HG02763 (cell line): Measurements from ENCODE around the gene DLG5.

Source experiments
- ATAC-seq: cut with Tn5 transposase; IDR thresholded peaks from one replicate; pipeline ENCODE4 v1.9.1; 2021; ENCODE audit warnings: mild to moderate bottlenecking, moderate library complexity; ENCODE audit not compliant: unreplicated experiment

DLG5 gene

GRCh38 chr10:77955136-77955535 is 28.6 kb upstream of the DLG5 start:
- ATAC-seq: no peak

- no peak for ATAC-seq
These were observed 22.6 kb upstream of the DLG5 start for GRCh38 chr10:77949167-77949566.

GRCh38 chr10:77946084-77946483 is 19.5 kb upstream of the DLG5 start:
- no peak for ATAC-seq

- no peak for ATAC-seq
These were observed 18.0 kb upstream of the DLG5 start for GRCh38 chr10:77944519-77944918.

GRCh38 chr10:77943121-77943901 is 16.8 kb upstream of the DLG5 start:
- no peak for ATAC-seq

DNA sequence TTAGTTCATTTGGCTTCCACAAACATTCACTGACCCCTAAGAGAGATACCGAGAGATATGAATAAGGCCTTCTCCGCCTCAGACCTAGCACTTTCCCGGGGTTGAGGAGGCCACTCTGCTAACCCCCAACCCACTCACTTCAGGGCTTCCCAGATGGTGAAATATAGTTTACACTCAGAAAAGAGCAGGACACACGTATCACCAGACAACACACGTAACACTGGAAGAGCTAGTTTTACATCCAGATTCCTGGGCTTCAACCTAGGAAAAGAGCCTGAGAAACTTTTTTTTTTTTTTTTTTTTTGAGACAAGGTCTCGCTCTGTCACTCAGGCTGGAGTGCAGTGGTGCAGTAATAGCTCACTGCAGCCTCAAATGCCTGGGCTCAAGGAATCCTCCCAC is 15.2 kb upstream of the DLG5 start:
- no peak for ATAC-seq

- no peak for ATAC-seq
These were observed 14.1 kb upstream of the DLG5 start for GRCh38 chr10:77940627-77941026.

DNA sequence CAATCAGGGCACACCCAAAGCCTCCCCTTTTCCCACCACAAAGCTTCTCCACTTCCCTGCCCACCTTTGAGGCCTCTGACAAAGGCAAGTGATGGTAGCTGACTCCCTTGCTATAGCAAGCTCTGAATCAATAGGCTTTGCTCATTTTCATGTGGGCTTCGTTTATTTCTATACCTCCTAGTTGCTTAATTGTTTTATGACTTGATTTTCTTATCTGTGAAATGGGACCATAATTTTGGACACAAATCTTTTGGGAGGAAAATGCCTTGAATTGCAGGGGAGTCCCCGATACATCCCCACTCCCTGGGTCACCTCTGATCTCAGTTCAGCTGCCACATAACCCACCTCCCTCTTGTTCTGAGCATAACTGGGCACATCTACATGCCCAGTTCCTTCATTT is 13.7 kb upstream of the DLG5 start:
- no peak for ATAC-seq

- ATAC-seq: no peak
These were observed 13.0 kb upstream of the DLG5 start for GRCh38 chr10:77939561-77940001.

GRCh38 chr10:77936697-77937567 is 10.4 kb upstream of the DLG5 start:
- no peak for ATAC-seq

DNA sequence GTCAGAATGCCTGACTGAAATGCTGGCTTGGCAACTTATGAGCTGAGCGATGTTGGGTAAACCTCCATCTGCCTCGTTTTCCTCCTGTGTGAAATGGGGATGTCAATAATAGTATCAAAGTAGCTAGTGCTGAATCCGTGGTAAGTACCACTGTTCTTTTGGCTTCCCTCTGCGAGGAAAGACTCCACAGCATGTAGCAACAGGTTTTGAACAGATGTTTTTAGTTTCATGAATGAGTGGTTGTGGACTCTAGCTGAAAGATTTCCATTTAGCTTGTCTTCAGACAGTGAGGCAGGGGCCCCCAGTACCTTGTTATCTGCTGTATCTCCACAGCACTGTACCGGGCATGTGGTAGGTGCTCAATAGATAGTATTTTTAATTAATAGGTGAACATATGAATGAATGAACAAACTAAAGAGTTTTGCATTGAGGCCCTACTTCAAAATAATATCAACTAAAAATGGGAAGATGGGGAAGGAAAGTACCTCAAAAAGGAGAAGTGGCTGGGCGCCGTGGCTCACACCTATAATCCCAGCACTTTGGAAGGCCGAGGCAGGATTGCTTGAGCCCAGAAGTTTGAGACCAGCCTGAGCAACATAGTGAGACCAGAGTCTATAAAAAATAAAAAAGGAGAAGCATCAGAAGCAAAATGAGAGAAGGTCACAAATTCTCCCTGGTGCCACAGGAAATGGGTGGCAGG is 5.6 kb upstream of the DLG5 start:
- ATAC-seq: no peak

DNA sequence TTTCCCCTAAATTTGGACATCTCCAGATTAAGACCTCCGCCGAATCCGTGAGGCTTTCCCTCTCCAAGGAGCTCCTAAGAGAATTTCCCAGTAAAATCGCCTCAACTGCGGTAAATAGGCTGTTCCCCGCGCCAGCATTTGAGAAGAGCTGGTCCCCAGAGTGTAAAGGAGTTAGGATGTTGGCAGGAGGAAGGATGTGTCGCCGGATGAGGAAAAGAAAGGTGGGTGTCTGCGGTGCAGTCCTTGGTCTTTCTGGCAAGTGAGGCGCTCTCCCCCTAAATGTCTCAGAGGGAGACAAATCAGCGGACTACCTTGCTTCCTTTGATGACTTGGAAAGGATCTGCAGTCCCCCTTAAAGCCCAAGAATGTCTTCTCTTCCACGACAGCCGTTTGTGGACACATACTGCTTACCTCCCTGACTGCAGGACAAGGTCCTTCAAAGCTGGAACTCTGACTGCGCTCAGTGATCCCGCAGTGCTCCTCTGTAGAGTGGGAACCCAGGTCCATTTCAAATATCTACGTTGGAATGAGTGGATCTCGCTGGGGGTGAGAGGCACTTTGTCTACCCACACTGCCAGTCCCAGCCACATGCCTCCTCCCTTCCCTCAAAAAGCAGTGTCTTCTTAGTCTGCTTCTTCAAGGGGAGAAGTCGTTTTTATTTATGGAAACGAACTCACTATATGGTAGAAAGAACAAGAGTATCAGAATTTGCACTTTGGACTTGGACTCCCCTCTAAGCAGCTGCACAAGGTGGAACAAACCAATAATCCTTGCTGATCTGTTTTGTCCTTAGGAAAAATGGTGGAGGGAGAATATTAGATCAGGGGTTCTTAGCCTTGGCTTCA is 1.1 kb upstream of the DLG5 start:
- no peak for ATAC-seq

DNA sequence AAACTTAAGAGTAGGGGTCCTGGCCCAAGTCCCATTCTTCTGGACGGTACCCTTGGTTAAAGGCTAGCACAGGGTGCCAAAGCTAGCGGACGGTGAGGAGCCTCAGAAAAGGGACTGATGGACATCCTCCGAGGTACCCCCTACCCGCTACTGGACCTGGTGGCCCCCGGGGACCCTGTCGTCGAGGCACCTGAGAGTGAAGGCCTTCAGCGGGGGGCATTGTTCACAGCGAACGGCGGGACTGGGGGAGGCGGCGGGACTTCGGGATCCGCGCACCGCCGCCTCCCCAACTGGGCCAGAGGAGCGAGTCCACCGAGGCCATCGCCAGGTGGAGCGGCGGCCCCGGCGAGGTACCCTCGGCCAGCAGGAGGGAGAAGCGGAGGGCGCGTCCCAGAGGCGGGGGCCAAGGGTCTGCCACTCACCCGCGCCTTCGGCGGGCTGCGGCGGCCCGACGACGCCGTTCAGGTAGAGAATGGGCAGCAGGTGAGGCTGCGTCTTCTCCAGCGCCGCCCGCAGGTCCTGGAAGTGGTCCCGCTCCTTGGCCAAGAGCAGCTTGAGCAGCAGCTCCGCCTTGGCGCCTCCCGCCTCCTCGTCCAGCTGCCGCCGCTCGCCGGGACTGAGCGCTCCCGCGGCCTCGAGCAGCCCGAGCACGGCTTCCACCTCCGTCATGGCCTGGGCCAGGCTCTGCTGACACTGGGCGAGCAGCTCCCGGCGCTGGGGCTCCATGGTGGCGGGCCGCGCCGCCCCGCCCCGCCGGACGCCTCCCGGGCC is 575 bp downstream of the DLG5 start:
- no peak for ATAC-seq

DNA sequence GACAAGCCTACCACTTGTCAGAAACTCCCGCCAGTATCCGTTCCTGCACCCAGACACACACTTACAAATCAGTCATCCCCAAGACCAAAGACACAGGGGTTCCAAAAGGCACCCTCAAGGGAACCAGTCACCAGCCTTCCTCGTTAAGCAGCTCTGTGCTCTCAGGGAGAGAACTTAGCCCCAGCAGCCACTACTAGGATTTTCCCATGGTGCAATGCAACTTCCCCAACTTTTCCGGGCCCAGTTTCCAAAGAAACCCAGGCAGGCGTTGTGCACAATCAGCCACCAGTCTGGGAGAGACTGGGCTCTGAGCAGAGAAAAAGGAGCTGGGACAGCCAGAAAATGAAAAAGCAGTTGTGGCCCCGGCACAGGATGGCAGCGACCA is 1.2 kb downstream of the DLG5 start:
- ATAC-seq: no peak

DNA sequence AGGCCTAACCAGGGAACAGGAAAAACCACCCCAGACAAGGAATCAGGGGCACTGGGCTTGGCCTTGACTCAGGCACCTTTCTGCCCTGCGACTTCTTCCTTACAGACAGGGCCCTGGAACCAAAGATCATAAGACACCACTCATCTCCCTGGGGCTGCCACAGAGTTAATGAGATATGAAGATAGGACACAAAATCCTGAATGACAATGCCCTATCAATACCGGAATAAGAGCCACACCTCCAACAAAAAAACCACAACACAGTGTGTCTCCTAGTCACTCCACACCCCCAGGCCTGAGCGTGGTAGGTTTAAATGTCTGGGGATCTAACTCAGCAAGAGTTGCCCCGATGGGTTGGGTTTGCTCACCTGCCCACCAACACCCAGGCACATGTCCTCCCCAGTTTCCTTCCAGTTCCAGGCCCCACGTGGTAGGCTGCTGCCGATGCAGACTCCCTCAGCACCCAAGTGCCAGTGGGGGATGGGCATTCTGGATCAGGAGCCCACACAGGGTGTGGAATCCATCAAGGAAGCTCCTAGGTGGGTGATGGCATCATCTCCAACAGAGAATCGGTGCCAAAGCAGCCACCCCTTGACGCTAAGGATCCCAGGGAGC is 3.9 kb downstream of the DLG5 start:
- no peak for ATAC-seq

DNA sequence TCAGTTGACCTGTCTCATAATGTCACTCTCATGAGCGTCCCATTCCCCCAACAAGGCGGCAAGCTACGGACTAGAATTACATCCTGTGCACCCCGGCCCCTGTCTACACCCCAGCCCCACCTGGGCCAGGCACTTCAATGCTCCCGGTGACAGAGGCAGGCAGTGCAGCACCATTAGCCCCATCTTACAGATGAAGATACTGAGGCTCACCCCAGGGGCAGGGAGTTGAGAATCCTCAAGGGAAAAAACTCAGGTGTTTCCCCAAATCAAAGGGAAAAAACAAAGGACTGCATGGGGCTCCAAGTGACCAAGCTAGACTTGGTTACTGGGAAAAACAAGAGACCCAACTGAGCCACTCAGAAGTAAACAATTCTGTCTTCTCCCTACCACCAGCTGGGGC is 4.5 kb downstream of the DLG5 start:
- no peak for ATAC-seq

DNA sequence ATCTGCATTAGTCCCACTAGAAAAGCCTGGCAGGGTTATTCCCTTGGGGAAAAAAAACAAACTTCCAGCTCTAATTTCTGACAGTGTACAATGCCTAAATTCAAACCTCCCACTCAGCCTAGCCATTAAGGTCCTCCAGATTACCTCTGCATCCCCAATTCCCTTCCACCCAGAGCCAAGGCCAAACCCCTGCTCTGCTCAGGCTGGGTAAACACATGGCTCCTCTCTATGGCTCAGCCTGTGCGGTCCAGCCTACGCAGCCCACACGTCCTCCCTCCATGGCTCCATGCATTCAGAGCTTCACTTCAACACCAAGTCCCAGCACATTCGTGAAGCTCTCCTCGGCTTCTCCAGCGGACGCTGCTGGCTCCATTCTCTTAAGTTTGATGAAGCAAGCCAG is 5.2 kb downstream of the DLG5 start:
- ATAC-seq: no peak

DNA sequence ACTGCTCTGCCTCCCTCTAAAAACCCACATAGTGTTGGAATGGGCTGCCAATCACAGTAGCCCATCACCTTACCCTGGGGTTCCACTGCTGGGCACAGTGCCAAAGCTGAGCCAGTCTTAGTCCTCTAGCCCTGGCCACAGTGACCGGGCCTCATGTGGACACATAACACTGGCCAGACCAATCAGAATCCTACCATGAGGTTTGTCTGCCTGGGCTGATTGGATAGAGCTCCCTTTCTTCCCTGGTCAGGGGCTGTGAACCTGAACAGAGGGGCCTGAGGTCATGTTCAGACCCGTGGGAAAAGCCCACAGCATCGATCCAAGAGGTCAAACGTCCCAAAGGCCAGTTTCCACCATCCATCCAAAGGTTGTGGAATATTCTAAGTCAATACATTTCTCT is 6.1 kb downstream of the DLG5 start:
- no peak for ATAC-seq

DNA sequence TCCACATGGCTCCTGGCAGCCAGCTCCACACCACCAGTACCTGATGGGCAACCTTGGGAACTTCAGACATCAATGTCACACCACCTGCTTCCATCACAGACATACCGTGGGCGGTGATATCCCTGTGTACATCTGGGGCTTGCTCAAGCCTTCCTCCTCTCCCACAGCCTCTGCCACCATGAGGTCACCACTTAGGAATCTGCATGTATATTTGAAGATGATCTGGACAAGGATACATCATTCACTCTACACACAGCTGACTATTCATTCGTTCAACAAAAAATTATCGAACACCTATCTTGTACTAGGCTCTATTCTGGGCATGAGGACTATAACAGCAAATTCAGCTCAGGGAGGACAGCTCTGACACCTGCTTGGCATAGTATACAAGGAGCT is 6.8 kb downstream of the DLG5 start:
- ATAC-seq: no peak
